Measurements from ENCODE around the gene PTCHD4.

PTCHD4 gene

DNA sequence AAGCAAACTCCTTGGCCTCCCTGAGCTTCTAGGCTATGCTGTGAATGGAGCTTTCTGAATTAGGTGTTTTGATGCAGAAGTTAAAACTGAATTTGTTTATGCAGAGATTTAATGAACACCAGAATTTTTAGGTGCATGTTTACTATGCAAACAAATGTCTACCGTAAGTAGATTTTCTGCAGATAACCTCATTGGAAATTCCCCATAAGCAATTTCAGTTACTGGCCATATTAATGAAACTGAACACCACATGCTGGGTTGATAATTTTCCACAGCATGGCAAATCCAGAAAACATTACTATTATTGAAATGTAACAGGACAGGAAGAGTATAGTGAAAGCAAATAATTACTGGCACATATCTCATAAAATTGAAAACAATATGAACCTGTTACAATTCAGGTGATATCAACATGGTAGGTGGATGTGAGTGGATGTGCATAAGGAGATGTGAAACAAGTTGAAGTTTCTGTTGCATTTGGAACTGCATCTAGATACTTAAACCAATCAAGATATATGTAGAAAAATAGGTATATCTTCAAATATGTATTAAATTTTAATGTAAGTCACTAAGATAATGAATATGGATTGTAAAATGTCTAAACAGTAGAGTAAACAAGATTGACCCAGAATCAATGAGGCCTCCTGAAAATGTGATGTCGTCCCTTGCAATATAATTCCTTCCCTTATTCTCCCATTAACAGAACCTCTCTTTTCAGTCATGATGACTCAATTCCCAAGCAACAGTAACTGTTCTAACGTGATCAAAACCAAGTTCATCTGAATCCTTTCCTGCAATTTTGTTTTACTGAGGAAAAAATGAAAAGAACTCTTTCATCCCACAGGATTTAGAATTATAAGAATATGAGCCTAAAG, 11.0 kb downstream of the PTCHD4 start:
- DNase-seq (ENCODE audit: low spot score) = no peak

DNA sequence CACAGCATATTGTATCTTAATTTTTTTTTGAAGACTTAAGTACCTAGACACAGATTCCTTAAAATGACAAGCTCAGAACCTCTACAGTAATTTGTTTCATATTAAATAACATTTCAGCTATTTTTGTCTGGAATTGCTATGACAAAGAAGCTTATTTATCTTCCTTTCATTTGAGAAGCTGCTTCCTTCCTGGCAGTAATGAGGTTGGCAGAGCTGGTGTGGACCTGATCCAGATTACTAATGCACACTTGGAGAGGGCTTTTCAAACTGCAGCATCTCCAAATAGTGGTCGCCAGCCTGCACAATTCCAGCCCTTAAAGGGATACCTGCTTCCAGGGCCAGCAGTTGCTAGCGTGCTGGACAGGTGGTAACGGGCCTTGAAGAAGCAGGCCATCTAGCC, 12.1 kb downstream of the PTCHD4 start:
- no peak for DNase-seq (ENCODE audit: low spot score)

DNA sequence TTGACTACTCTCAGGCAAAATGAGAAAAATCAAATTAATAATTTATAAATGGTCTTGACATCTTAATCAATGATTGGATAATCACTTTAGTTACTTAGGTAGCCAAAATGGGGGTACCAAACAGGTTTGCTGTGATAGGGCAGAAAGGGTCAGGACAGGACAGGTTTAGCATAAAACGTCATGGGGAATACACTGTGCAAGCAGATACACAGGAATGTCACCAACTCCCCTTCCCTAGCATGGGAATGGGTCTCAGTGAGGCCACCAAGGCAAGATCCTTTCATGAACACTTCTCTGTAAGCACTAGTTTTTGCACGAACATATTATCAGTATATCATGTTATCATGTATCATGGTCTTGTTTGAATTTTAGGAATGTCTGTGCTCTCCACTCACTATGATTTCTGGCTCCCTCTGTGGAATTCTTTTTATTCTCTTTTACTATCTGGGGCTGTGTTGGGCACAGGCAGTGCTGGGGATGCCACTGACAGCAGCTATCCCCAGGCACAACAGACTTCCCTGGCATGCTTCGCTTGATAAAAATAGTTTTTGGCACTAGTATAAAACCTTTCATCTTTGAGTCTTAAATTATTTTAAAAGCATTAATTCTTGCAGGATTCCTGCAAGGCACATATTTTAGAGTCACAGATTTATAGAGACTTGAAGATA, 18.3 kb downstream of the PTCHD4 start:
- DNase-seq (ENCODE audit: low spot score) = no peak

DNA sequence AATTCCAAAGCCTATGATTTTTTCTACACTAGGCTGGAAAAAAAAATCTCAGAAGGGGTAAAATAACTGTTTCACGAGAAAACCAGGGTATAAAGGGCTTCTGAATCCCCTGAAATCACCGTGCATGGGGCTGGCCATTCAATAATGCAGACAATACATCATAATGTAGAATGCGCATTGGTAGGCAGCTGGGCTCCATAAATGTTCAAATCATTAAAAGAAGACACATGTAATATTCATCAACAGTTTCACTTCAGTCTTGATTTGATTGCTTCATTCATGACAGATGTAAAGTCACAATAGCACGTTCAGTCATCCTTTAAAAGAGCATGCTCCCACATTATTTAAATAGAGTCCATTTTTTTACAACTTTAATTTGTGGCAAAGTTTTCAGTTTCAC, 20.5 kb downstream of the PTCHD4 start:
- DNase-seq (ENCODE audit: low spot score) = no peak

DNA sequence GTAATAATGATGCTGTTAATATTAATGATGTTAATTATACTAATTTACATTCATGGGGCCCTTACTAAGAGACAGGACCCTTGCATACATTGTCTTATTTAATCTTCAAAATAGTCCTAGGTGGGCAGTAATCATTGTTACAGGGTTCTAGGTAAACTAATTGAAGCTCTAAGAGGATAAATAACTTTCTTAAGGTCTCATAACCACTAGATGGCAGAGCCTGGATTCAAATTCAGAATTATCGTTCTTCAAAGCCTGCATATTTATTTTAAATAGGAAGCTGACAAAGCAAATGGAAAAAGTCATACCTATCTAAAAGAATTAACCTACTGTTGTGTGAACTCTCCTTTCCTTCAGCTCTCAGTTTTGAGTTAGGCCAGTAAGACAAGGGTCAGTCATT, 23.5 kb downstream of the PTCHD4 start:
- no peak for DNase-seq (ENCODE audit: low spot score)

DNA sequence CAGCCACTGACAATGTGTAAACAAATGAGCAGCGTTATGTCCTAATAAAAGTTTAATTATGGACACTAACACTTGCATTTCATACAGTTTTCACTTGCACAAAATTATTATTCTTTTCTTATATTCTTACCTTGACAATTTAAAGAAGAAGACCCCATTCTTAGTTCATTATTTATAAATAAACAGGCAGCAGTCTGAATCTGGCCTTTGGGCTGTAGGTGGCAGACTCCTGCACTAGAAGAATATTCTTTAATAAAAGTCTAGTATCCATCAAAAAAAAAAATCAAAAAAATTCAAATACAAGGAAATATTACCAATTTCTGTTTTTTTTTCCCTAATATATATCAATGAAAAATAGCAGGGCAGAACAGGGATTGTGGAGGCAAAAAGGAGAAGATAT, 24.8 kb downstream of the PTCHD4 start:
- DNase-seq (ENCODE audit: low spot score) = no peak

DNA sequence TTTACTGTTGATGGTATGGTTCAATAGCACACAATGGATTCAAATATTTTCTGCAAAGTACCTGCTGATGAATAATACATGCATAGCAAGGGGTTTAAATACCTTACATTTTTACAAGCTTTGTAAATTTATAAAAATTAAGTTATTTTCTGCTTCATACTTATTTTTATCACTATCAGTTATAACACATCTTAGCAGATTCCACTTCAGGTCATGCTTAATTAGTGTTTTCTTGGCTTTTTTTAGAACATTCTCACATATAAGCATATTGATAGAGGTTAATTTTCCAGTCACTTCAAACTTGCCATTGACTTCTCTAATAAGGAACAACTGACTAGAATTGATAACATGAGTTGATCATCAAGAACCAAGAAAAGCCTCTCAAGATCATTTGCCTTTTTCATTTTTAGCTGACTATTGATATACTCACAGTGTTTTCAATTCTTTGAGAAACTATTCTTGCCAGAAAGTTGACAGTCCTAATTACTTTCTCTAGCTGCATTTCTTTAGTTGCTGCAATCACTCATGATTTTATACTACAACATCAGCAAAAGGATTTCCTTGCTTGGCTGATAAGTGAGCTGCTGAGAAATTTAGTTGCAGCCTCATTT, 25.8 kb downstream of the PTCHD4 start:
- DNase-seq (ENCODE audit: low spot score) = no peak

DNA sequence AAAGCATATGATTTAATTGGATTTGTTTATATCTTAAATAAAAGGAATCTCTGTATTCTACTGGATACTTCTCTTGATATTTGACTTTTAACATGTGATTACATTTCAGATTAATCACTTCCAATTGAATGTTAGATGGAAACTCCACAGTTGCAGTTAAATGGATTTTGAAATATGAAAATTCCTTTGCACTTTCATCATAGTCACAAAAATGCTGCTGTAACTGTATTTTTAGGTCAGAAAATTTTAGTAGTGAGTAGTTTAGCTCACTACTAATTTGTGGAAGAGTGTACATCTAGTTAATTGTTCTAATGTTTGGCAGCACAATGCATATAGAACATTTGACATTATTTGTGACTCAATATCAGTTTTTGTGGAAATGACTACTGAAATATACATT, 26.8 kb downstream of the PTCHD4 start:
- no peak for DNase-seq (ENCODE audit: low spot score)

DNA sequence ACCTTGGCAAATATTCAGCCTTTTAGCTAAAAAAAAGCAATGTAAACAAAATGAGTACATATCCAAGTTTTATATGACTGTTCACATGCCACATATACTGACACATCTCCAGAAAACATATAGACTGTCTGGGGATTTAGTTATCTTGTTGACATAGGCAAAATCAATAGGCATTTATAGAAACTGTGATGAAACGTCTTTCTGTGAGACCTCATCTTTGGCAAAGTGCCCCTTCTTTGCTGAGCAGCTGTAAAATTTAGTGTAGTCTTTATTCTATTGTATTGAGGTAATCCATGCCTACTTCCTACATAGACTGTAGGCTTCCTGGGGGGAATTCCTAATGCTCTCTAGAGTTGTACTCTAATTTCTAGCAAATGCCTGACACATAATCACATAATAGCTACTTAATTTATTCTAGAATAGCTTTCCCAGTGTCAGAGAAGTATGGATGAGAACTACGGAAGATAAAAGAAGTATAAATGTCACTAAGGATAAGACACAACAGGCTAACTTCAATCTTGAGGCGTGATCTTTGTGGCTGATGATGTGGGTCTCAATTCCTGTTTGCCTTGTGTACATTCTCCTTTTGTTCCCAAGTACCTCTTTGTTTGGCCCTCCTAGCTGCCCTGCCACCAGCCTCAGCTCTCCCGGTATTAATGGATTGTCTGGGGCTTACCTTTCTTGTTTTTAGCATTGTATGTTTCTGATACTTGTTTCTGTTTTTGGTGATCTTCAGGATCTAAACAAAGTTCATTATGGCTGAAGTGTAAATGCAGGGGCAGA, 30.6 kb downstream of the PTCHD4 start:
- DNase-seq (ENCODE audit: low spot score) = no peak

DNA sequence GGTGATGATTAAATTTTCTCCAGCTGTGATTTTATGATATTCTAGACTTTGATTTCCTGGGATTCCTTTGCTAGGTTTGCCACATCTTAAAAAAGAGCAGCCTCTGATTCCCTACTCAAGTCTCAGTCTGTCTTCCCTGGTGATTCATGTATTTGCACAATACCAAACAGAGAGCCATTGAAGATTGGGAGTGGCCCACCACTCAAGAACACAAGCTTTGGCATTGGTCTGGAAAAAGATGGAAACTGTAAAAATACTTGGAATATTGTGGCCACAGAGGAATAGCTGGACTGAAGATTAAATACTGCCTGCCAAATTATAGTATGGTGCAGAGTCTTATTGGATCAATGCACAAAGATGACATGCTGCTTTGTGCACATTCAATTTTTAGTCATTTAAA, 32.9 kb downstream of the PTCHD4 start:
- no peak for DNase-seq (ENCODE audit: low spot score)

DNA sequence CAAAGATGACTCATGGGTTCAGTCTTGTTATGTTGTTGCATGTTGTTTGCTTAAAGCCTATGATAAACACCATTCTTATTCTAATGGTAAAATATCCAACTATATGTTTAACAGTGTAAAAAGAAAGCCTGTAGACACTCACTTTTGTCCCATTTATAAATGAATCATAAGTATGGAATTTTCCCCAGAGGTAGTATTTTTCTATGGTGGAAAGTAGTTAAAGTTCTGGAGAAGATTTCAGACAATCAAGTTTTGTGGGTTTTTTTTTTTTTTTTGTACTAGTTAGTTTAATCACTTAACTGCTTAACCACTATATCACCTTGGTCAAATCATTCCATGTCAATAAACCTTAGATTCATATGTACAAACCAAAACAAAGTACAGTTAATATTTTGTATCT, 35.8 kb downstream of the PTCHD4 start:
- no peak for DNase-seq (ENCODE audit: low spot score)

DNA sequence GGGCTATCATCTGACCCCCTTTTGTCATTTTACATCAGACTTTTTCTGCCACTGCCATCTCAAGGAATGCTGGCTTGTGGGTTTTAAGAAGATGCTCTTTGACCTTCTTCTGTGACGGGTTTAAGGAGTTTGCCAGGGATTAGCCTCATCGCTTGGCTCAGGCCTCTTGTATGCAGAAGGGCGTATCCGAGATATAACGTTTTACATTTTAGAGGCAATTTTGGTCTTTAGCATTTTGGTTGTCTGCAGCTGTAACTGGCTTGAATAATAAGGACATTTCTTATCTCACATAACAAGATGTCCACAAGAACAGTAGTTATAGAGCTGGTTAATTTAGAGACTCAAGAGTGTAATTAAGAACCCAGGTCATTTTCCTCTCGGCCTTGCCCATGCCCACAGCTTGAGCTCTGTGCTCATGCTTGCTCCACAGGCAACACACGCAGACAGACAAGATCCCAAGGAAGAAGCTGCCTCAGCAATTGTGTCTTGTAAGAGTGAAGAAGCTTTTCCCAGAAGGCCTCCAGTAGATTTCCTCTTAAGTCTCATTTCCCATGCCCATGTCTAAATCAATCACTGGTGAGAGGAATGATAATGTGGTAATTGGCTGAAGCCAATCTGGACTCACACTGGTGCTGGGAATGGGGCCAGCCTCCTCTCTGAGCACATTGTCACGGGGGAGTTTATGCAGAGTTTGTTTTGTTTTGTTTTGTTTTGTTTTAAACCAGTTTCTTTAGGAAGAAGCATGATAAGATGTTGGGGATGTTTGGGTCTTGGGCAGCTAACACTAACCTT, 36.8 kb downstream of the PTCHD4 start:
- no peak for DNase-seq (ENCODE audit: low spot score)

DNA sequence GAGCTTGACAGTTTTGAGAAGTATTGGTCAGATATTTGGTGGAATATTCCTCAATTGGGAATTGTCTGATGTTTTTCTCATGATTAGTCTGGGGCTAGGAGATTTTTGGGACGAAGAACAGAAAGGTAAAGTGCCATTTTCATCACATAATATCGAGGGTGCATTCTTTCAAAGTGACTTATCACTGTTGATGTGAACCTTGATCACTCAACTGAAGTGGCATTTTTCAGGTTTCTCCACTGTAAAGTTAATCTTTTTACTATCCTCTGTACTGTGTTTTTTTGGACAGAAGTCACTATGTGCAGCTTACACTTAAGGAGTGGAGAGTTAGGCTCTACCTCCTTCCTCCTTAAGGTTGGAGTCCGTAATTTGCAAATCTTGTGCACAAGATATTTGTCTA, 39.2 kb downstream of the PTCHD4 start:
- no peak for DNase-seq (ENCODE audit: low spot score)

DNA sequence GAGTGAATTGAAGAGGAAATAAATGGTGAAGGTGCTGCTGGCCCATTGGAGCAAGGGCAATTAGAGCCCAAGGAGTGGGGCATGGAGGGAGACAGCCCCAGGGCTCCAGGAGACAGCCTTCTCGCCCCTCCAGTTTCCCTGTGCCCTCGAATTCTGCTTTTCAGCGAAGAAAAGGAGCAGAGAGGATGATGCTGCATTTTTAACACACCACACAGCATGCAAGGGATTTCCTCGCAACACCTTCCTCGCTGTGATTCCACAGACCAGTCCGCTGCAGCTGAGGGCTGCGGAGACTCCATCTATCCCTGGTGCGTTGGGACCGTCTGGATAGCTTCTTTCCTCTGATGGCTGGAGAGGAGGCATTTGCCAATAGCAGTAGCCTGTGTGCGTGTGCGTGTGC, 41.7 kb downstream of the PTCHD4 start:
- DNase-seq (ENCODE audit: low spot score) = no peak

DNA sequence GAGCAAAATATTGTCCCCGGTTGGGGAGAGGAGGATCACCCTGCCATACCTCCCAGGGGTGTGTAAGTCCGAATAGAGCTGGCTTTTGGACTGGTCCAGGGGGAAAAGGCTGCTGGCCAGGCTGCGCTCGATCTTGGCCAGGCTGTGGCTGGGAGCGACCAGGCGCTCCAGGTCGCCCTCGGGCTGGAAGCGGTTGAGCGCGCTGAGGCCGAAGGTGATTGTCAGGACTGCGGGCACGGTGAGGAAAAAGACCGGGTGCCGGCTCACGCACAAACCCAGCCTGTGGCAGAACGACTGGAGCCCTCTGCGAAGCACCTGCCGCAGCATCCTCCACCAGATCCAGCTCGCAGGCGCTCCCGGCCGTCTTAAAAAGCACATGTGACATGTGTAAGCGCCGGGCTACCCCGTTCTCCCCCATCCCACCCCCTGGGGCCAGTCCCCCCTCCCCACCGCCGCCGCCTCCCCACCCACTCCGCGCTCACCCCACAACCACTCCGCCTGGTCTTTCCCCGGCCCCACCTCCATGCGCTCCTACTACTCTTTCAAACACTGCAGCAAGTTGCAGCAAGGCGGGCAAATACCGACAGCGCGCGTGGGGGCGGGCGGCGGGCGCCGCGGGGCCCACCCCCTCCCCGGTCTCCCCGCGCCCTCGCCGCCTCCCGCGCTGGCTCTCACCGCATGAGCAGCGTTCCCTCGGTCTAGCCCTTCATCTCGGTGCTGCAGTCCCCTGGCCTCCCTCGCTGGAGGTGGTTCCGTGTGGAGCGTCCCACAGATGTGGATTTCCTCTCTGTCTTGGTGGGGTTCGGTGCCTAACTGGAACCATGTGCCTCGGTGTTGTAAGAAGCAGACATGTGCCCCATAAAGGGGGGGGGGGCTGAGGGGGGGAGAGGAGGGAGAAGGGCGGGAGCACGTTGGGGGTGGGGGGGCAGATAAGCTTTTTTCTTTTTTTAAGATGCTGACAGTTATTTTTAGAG, 42.4 kb downstream of the PTCHD4 start:
- DNase-seq (ENCODE audit: low spot score) = peak; percentile 7

DNA sequence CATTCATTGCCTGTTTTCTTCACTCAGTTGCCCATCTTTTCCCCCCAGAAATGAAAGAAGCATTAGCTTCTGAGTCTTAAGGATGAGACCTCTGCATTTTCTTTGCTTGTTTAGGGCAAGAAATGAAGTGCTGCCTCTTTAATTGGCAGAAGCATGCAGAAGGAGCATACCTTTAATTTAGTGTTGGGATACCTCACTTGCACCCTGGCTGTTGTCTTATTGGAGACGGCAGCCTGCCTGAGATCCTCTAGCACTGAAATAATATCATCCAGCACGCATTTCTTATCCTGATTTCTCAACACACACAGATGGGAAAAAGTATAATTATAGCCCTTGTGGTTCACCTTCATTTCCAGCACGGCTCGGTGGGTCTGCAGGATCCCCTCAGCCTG, 43.1 kb downstream of the PTCHD4 start:
- DNase-seq (ENCODE audit: low spot score) = no peak

DNA sequence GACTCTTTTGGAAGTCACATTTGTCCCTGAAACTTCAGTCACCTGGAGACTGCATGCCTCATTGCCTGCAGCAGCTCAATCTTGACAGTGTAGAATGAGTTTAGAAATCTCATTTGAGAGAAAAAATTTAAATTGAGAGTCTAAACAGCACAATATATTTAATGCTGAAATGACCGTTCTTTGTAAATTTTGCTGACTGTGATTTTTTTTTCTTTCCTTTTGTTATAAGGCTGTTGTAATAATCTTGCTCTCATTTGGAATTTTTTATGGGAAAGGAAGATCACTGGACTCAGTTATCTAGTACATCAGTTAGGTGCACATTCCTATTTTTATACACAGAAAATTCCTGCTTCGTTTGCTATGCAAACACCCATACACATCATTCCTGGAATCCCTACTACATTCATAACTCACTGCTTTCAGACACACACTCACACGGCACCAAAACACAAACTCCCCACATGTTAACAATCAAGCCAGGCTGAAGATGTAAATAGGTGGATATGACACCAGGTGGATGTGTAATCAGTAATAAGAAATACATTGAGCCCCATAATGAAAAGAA, 43.8 kb downstream of the PTCHD4 start:
- no peak for DNase-seq (ENCODE audit: low spot score)

DNA sequence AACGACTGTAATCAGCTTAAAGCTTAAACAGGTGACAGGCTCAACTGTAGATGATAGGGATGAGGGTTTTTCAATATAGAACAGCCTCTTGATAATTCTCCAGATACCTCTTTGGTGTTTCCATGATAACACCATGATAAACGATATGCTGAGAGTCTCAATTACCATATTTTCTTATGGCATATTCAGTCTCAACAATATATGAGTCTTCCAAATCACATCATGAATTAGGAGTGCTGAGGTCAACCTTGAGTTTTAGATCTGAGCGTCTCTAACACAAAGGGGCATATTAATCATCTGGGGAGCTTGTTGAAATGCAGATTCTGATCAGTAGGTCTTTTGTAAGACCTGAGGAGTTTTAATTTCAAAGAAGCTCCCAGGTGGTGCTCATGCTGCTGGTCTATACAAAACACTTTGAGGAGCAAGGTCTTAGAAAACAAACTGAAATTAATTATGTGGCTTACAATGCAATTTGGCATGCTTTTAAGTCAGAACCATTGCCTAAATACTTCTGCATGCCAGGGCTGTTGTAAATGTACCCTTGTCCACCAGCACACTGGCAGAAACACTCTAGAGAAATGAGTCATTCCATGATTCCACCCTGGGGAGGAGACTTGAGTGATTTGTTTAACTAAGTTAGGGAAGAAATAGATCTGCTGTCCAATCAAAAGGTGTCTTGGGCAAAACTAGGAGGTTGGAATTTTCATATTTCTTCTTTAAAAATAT, 49.6 kb downstream of the PTCHD4 start:
- peak; percentile 12 for DNase-seq (ENCODE audit: low spot score)
